Adrenal gland (tissue), 5 donors: ENCODE data around the gene JAM3.

Experiments
- POLR2A ChIP-seq, 2 donors: fragments of 450-650 bp; IDR thresholded peaks; one replicate each; pipeline ENCODE4 v1.6.1; 2017; ENCODE audit warnings: antibody characterized with exemption in 2 of 2, mild to moderate bottlenecking in 2 of 2, moderate library complexity in 1 of 2
- TF ChIP-seq, protein P1 (sequence below), 6 experiments: fragments of 450-650 bp in 4 of 6; fragments of 200-600 bp in 2 of 6; sonication (generic) in 1 of 6; IDR thresholded peaks; 1 replicate in 5 of 6; 2 replicates in 1 of 6; pipeline versions ENCODE4 v1.5.1 to v1.8.0; 2016 to 2021; ENCODE audit warnings: antibody characterized with exemption in 6 of 6, mild to moderate bottlenecking in 2 of 6, moderate library complexity in 1 of 6
- donor health status: DM: no; HTN: no; CAD: no.

DNA sequence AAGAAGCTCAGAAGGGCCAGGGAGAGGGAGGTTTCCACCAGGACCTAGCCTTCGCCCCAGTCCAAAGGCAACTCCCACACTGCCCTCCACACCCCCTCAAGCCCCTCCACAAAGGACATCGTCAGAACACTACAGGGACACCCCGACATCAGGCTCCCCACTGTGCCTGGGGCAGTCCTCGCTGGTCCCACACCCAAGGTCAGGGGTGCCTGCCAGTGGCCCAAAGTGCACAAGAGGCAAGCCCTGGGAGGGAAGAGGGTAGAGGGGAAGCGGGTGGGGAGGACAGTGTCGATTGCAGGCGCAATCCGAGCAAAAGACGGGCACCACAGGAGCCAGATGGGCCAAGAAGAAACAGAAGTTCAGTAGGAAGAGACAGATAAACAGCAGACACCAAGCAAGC lies 35.6 kb upstream of the JAM3 start:
- TF ChIP-seq POLR2A (IDR thresholded peaks at IDR 0.05) = no peak
- TF ChIP-seq, protein P1, sequence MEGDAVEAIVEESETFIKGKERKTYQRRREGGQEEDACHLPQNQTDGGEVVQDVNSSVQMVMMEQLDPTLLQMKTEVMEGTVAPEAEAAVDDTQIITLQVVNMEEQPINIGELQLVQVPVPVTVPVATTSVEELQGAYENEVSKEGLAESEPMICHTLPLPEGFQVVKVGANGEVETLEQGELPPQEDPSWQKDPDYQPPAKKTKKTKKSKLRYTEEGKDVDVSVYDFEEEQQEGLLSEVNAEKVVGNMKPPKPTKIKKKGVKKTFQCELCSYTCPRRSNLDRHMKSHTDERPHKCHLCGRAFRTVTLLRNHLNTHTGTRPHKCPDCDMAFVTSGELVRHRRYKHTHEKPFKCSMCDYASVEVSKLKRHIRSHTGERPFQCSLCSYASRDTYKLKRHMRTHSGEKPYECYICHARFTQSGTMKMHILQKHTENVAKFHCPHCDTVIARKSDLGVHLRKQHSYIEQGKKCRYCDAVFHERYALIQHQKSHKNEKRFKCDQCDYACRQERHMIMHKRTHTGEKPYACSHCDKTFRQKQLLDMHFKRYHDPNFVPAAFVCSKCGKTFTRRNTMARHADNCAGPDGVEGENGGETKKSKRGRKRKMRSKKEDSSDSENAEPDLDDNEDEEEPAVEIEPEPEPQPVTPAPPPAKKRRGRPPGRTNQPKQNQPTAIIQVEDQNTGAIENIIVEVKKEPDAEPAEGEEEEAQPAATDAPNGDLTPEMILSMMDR (IDR thresholded peaks at IDR 0.05) = no peak
